Stomach (tissue), 9 donors: ENCODE data around the gene FSD1. TPM values are rescaled to one million over a fixed set of nuclear protein-coding genes. Genes with fewer than 3 reads are reported as not detected.
A peak's percentile ranks its signal among the peaks of the same experiment; 100 is the strongest.

Source experiments
- DNase-seq, 2 donors: peaks; one replicate each; pipeline versions ENCODE4 v3.0.0 to v3.0.0-alpha.2; 2013 to 2019
- H3K27ac ChIP-seq, 5 donors: fragments of 200-600 bp in 4 of 5; sonication (generic) in 4 of 5; one replicate each; pipeline ENCODE4 v1.5.1; 2013 to 2019; ENCODE audit warnings: mild to moderate bottlenecking in 1 of 5, moderate library complexity in 1 of 5
- H3K27me3 ChIP-seq, 3 donors: fragments of 200-600 bp; sonication (generic); one replicate each; pipeline ENCODE4 v1.5.1; 2017 to 2019; ENCODE audit warnings: mixed run types in 1 of 3
- H3K36me3 ChIP-seq, 4 donors: fragments of 200-600 bp; sonication (generic); 1 replicate in 3 of 4; 2 replicates in 1 of 4; pipeline ENCODE4 v1.5.1; 2016 to 2019
- H3K4me1 ChIP-seq, 4 donors: fragments of 200-600 bp; sonication (generic); one replicate each; pipeline ENCODE4 v1.5.1; 2016 to 2019
- H3K4me3 ChIP-seq, 4 donors: fragments of 200-600 bp; sonication (generic) in 3 of 4; one replicate each; pipeline ENCODE4 v1.5.1; 2016 to 2019; ENCODE audit warnings: mild to moderate bottlenecking in 1 of 4
- H3K9me3 ChIP-seq, 4 donors: fragments of 200-600 bp; sonication (generic); one replicate each; pipeline ENCODE4 v1.5.1; 2016 to 2019
- EP300 ChIP-seq: sonication (generic); formaldehyde crosslinking; IDR thresholded peaks from one replicate; pipeline ENCODE4 v1.6.1; 2017; ENCODE audit warnings: antibody characterized with exemption
- POLR2A ChIP-seq, 4 donors: fragments of 450-650 bp; IDR thresholded peaks; one replicate each; pipeline ENCODE4 v1.6.1; 2016; ENCODE audit warnings: antibody characterized with exemption in 4 of 4, control low read depth in 2 of 4, mild to moderate bottlenecking in 1 of 4, moderate library complexity in 1 of 4
- POLR2AphosphoS5 ChIP-seq, 3 donors: sonication (generic); formaldehyde crosslinking; IDR thresholded peaks; one replicate each; pipeline ENCODE4 v1.6.1; 2016; ENCODE audit warnings: antibody characterized with exemption in 3 of 3
- WGBS, 5 donors: extraction: QIAGEN DNeasy Blood & Tissue Kit in 3 of 5; methylation state at CpG; one replicate each; pipeline versions ENCODE4 v1.1.5 to v1.1.7; 2013 to 2018; 5-methylcytosine and 5-hydroxymethylcytosine counted together
- intact Hi-C: fragments of 100-400 bp; cut with DNase I; formaldehyde crosslinking; loops from one replicate; pipeline ENCODE4 v1.15.1; 2023; ENCODE audit warnings: low total_unique reads
- polyA plus RNA-seq, 3 donors: library from polyadenylated mRNA; stranded (reverse); fragments of 200-250 nt; gene quantifications; one replicate each; pipeline ENCODE4 v1.2.3, GENCODE V29; 2013
- total RNA-seq, 5 donors: library from RNA; depleted of rRNA; stranded (reverse); fragments of >200 nt; gene quantifications; one replicate each; pipeline versions ENCODE4 v1.1.0 to v1.2.3, GENCODE V29; 2014 to 2016
- TF ChIP-seq, protein P1 (sequence below), 7 experiments: fragments of 450-650 bp in 4 of 7; fragments of 200-600 bp in 3 of 7; sonication (generic) in 3 of 7; IDR thresholded peaks; one replicate each; pipeline ENCODE4 v1.5.1; 2016 to 2019; ENCODE audit warnings: antibody characterized with exemption in 7 of 7, control low read depth in 2 of 7, mild to moderate bottlenecking in 1 of 7
- donor health status: healthy with polysubstance abuse.
- donor health status: Bipolar disorder and iron deficiency.
- donor health status: healthy.

FSD1 gene
- total and polyA plus RNA-seq, 8 donors = 0.31 to 12.5 (median 1.3) TPM; not detected in 3

DNA sequence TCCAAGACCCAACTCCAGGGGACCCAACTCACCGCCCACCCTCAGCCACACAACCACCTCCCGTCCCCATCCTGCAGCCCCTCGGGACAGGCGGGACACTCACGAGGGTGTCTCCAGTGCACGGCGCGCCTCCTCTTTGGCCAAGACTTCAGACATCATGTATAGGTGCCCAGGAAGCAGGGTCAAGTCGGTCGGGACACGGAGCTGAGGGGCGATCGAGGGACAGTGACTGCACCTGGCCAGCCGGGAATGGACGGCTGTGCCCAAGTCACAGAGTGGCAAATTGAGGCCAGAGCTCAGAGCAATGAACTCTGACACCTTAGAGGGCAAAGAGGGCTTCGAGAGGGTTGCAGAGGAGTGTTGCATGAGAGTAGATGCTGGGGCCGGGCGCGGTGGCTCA lies 25.5 kb downstream of the FSD1 start:
- Histone ChIP-seq H3K4me1 (peaks cover 21 to 29% (median 28%) of the 10 kb centered on the region in 4 donors), H3K27me3 (peaks cover 0 to 39% (median 0%) of the 10 kb centered on the region in 3 donors), H3K36me3 (no peaks in the 10 kb centered on the region), H3K27ac (no peak overlapping the region), H3K9me3 (no peaks in the 10 kb centered on the region), H3K4me3 (no peak overlapping the region)
- TF ChIP-seq EP300 = no peak
- intact Hi-C loops = no loop called here
- WGBS, 5 donors = 88 to 98% (median 96%) methylated on average over 10 to 19 of the region's 19 CpGs
- DNase-seq = no peak

DNA sequence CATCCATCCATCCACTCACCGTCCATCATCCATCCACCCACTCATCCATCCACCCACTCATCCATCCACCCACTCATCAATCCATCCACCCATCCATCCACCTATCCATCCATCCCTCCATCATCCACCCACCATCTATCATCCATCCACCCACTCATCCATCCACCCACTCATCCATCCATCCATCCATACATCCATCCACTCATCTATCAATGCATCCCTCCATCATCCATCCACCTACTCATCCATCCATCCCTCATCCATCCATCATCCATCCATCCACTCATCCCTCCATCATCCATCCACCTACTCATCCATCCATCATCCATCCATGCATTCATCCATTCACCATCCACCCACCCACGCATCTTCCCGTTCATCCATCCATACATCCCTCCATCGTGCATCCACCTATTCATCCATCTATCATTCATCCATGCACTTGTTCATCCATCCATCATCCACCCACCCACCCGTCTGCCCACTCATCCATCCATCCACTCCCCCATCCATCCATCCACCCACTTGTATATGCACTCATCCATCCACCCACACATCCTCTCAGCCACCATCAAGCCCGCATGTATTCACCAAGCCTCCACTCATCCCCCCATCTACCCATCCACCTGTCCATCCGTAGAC lies 30.7 kb downstream of the FSD1 start:
- intact Hi-C loops = no loop called here
- Histone ChIP-seq H3K9me3 (no peaks in the 10 kb centered on the region), H3K4me1 (peaks cover 0 to 19% (median 18%) of the 10 kb centered on the region in 4 donors), H3K27me3 (no peaks in the 10 kb centered on the region), H3K4me3 (no peak overlapping the region), H3K27ac (no peak overlapping the region), H3K36me3 (no peaks in the 10 kb centered on the region)
- no peak for DNase-seq
- WGBS, 5 donors = 95 to 97% (median 96%) methylated on average over 7 of the region's 7 CpGs
- TF ChIP-seq EP300 (no peak), POLR2AphosphoS5 (IDR thresholded peaks at IDR 0.05) (no peak), POLR2A (IDR thresholded peaks at IDR 0.05) (no peak)
- TF ChIP-seq, protein P1, sequence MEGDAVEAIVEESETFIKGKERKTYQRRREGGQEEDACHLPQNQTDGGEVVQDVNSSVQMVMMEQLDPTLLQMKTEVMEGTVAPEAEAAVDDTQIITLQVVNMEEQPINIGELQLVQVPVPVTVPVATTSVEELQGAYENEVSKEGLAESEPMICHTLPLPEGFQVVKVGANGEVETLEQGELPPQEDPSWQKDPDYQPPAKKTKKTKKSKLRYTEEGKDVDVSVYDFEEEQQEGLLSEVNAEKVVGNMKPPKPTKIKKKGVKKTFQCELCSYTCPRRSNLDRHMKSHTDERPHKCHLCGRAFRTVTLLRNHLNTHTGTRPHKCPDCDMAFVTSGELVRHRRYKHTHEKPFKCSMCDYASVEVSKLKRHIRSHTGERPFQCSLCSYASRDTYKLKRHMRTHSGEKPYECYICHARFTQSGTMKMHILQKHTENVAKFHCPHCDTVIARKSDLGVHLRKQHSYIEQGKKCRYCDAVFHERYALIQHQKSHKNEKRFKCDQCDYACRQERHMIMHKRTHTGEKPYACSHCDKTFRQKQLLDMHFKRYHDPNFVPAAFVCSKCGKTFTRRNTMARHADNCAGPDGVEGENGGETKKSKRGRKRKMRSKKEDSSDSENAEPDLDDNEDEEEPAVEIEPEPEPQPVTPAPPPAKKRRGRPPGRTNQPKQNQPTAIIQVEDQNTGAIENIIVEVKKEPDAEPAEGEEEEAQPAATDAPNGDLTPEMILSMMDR (IDR thresholded peaks at IDR 0.05) = no peak

DNA sequence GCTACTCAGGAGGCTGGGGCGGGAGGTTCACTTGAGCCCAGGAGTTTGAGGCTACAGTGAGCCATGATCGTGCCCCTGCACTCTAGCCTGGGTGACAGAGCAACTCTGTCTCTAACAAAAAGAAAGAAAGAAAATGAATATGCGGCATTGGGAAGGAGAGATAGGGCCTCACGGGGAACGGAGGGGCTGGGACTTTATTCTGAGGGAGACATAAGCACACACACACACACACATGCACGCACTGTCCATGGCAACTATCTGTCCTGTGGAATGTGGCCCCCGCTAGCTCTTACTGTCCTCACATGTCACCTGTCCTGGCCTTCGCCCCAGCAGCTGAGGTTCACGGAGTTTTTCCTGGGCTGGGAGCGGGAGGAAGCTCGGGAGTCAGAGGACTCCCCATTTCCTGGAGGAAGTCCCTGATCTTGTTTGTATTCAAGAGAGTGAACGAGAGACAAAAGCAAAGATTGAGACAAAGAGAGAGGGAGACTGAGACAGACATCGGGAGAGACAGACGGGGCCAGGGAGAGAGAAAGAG lies 33.6 kb downstream of the FSD1 start:
- peaks cover 4 to 25% (median 23%) of the 10 kb centered on the region in 4 donors for H3K4me1 ChIP-seq
- no peak for TF ChIP-seq EP300
- no peak for TF ChIP-seq POLR2A (IDR thresholded peaks at IDR 0.05)
- no peak for TF ChIP-seq POLR2AphosphoS5 (IDR thresholded peaks at IDR 0.05)
- TF ChIP-seq, protein P1 (IDR thresholded peaks at IDR 0.05) = no peak
- intact Hi-C loops = no loop called here
- H3K9me3 ChIP-seq = no peaks in the 10 kb centered on the region
- peak; percentile 33 to 62 for DNase-seq
- H3K4me3 ChIP-seq = peak overlapping the region; percentile 47 to 60 (median 50)
- no peaks in the 10 kb centered on the region for H3K36me3 ChIP-seq
- H3K27me3 ChIP-seq = no peaks in the 10 kb centered on the region
- H3K27ac ChIP-seq = peak overlapping the region; percentile 32 to 87 (median 78)
- 7 to 19% (median 14%) methylated on average over 14 of the region's 14 CpGs for WGBS, 5 donors

DNA sequence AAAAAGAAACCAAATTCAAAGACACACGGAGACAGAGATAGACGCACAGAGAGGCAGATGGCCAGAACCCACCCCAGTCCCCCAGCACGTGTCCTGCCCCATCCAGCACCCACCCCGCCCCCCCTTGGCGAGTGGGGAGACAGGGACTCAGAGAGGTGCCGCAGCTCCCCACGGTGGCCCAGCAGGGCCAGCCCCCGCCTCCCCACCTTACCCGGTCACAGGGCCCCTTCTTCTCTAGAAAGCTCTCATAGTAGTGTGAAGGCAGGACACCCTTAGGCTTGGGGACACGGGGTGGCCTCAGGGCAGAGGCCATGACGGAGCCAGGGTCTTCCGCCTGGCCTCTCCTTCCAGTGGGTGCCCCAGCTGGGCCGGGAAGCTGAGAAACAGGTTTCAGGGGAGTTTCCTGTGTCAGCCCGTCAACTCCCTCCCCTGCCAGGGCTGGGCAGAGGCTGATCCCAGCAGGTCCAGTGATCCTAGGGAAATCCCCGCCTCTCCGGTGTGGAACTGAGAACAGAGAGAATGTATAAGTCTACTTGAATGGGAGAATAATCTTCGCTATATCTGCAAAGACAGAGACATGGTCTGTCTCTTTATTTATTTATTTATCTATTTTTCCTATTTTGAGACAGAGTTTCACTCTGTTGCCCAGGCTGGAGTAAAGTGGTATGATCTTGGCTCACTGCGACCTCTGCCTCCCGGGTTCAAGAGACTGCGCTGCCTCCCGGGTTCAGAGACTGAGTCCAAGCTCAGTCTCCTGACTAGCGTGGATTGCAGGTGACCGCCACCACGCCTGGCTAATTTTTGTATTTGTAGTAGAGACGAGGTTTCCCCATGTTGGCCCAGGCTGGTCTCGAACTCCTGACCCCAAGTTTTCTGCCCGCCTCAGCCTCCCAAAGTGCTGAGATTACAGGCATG lies 34.3 kb downstream of the FSD1 start, which contains the start of gene STAP2:
Gene STAP2 (minus strand): TSS at position 387 of the 915 bp plus-strand sequence. CDS start 74 bp downstream, at position 313.
- H3K4me1 ChIP-seq = peaks cover 4 to 25% (median 23%) of the 10 kb centered on the region in 4 donors
- H3K27ac ChIP-seq = peak within 1 kb of the TSS; percentile 32 to 87 (median 78)
- intact Hi-C loops = no loop called here
- H3K4me3 ChIP-seq = peak within 1 kb of the TSS; percentile 47 to 60 (median 50)
- no peaks in the 10 kb centered on the region for H3K27me3 ChIP-seq
- WGBS, 5 donors = 25 to 46% (median 33%) methylated on average over 19 to 27 of the region's 27 CpGs
- H3K9me3 ChIP-seq = no peaks in the 10 kb centered on the region
- TF ChIP-seq POLR2AphosphoS5 (IDR thresholded peaks at IDR 0.05) = peak in 2 of 3 donors; percentile 26 to 54
- TF ChIP-seq, protein P1 (IDR thresholded peaks at IDR 0.05) = no peak
- peak; percentile 77 to 91 for DNase-seq
- no peaks in the 10 kb centered on the region for H3K36me3 ChIP-seq
